Measurements from ENCODE around the gene HSD3B7.

- TF ChIP-seq ZNF274 (IDR thresholded peaks at IDR 0.05; ENCODE audit: low read depth, low read length) (no peak), SUZ12 (IDR thresholded peaks at IDR 0.05; ENCODE audit: extremely low read depth, insufficient read depth, insufficient read length) (no peak), YY1 (IDR thresholded peaks at IDR 0.05; ENCODE audit: insufficient read depth, insufficient read length) (no peak)
Measured at GRCh38 chr16:31002862-31003341, 17.9 kb downstream of the HSD3B7 start.

All from NT2/D1 (cell line).